Tibial nerve (tissue), 4 donors: Measurements from ENCODE around the gene RPL13.

Source experiments
- CTCF ChIP-seq, 5 experiments: fragments of 200-600 bp in 3 of 5; fragments of 450-650 bp in 2 of 5; sonication (generic) in 3 of 5; IDR thresholded peaks; one replicate each; pipeline ENCODE4 v1.5.1; 2016 to 2019; ENCODE audit warnings: antibody characterized with exemption in 5 of 5, mild to moderate bottlenecking in 3 of 5, moderate library complexity in 2 of 5
- EP300 ChIP-seq, 2 donors: sonication (generic); formaldehyde crosslinking; IDR thresholded peaks; one replicate each; pipeline ENCODE4 v1.6.1; 2017; ENCODE audit warnings: antibody characterized with exemption in 2 of 2, mild to moderate bottlenecking in 1 of 2
- POLR2A ChIP-seq, 2 donors: fragments of 450-650 bp; IDR thresholded peaks; one replicate each; pipeline ENCODE4 v1.6.1; 2017; ENCODE audit warnings: antibody characterized with exemption in 2 of 2, mild to moderate bottlenecking in 2 of 2, moderate library complexity in 2 of 2

DNA sequence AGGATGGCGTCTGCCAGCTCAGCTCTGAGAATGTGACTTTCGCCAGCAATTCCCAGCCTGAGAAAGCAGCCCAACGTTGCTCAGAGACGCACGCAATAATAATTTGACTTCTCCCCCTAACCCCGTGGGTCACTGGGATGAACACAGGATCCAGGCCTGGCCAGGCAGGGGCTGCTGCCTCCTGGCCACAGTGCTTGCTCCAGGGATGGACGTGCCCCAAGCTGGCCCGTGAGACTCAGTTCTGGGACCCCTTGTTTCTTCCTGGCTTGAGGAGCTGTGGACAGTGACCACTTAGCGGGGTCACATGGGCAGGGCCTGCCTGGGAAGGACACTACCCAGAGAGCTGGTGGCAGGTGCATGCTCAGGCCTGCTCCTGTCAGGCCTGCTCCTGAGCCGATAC lies 39.4 kb downstream of the RPL13 start:
- TF ChIP-seq CTCF (IDR thresholded peaks at IDR 0.05) (no peak), EP300 (IDR thresholded peaks at IDR 0.05) (no peak), POLR2A (IDR thresholded peaks at IDR 0.05) (no peak)
